K562 (cell line): Measurements from ENCODE around the gene PTPN14. TPM values are rescaled to one million over a fixed set of nuclear protein-coding genes. Genes with fewer than 3 reads are reported as not detected.

Experiments
- ATAC-seq: fragments of 200-7000 bp; cut with Tn5 transposase; 3 replicates; pipeline ENCODE4 v1.9.1; 2020; ENCODE audit warnings: moderate library complexity
- BruUV-seq: library from RNA; stranded (reverse); fragments of 400-500 nt; replicated peaks from 2 replicates; lab custom pipeline; 2021; lab: Mats Ljungman, UMichigan
- CTCF ChIA-PET: fragments of 300-600 bp; formaldehyde crosslinking; extraction: SDS; loops from one replicate; lab custom pipeline; 2021; ENCODE audit warnings: low intra/inter-chr PET ratio; lab: Yijun Ruan, JAX
- POLR2A ChIA-PET: fragments of 300-600, 350-650 bp; sonication (Branson Sonifier 250); formaldehyde crosslinking; extraction: SDS; loops from one replicate; lab custom pipeline; 2021; ENCODE audit warnings: antibody characterized with exemption, inconsistent platforms; lab: Yijun Ruan, JAX
- DNase-seq, 4 experiments: peaks; one replicate each; pipeline versions ENCODE4 v3.0.0 to v3.0.0-alpha.2; 2011 to 2018; ENCODE audit warnings: low spot score in 3 of 4, mixed read lengths in 3 of 4; ENCODE audit errors: extremely low read depth in 1 of 4
- FAIRE-seq: peaks from 2 replicates; lab custom pipeline; 2011; peaks lifted over from hg19 to GRCh38; lab: Jason Lieb, UNC
- H2AFZ ChIP-seq: 2 replicates; pipeline ENCODE4 v1.6.0; 2011; ENCODE audit warnings: low read depth, low read length, control low read depth, inconsistent platforms
- H3K27ac ChIP-seq: fragments of 200-600 bp; 3 replicates; pipeline ENCODE4 v1.8.0; 2011; ENCODE audit warnings: low read depth, mild to moderate bottlenecking, control low read depth, inconsistent platforms, low read length, moderate library complexity, mixed read lengths; ENCODE audit errors: extremely low read depth
- H3K27me3 ChIP-seq, 2 experiments: fragments of 300-600 bp in 1 of 2; 2 replicates in 1 of 2; 3 replicates in 1 of 2; pipeline versions ENCODE4 v1.6.0 to v1.8.0; 2011; ENCODE audit warnings: inconsistent platforms in 2 of 2, low read length in 2 of 2, mild to moderate bottlenecking in 1 of 2, mixed read lengths in 1 of 2, moderate library complexity in 1 of 2; ENCODE audit not compliant: control insufficient read depth in 2 of 2, insufficient read depth in 2 of 2
- H3K36me3 ChIP-seq: fragments of 300-600 bp; 3 replicates; pipeline ENCODE4 v1.8.0; 2011; ENCODE audit warnings: mild to moderate bottlenecking, low read length, inconsistent platforms; ENCODE audit not compliant: control insufficient read depth, insufficient read depth
- H3K4me1 ChIP-seq, 2 experiments: fragments of 200-600 bp in 1 of 2; replicated peaks in 1 of 2; 2 replicates in 1 of 2; 3 replicates in 1 of 2; pipeline versions ENCODE4 v1.5.1 to v1.8.0; 2011; ENCODE audit warnings: inconsistent platforms in 2 of 2, low read length in 2 of 2, mild to moderate bottlenecking in 1 of 2, mixed read lengths in 1 of 2, moderate library complexity in 1 of 2; ENCODE audit not compliant: control insufficient read depth in 2 of 2, insufficient read depth in 2 of 2
- H3K4me2 ChIP-seq: 2 replicates; pipeline ENCODE4 v1.6.1; 2011; ENCODE audit warnings: low read length, control low read depth, inconsistent platforms, mixed read lengths; ENCODE audit not compliant: insufficient read depth
- H3K4me3 ChIP-seq: fragments of 200-600 bp; sonication (generic), shearing (Covaris generic); 2 replicates; pipeline ENCODE4 v1.5.1; 2016; ENCODE audit warnings: control low read depth, inconsistent platforms
- H3K79me2 ChIP-seq: fragments of 200-600 bp; 3 replicates; pipeline ENCODE4 v1.8.0; 2011; ENCODE audit warnings: low read length, inconsistent platforms; ENCODE audit not compliant: control insufficient read depth, insufficient read depth
- H3K9ac ChIP-seq, 2 experiments: 2 replicates each; pipeline versions ENCODE4 v1.6.0 to v1.6.1; 2011; ENCODE audit warnings: low read depth in 2 of 2, low read length in 2 of 2, control low read depth in 1 of 2, inconsistent platforms in 1 of 2, mild to moderate bottlenecking in 1 of 2, mixed read lengths in 1 of 2; ENCODE audit not compliant: insufficient read depth in 1 of 2
- H3K9me1 ChIP-seq: one replicate; pipeline ENCODE4 v1.6.0; 2011; ENCODE audit warnings: inconsistent platforms, mild to moderate bottlenecking, low read length, moderate library complexity; ENCODE audit not compliant: control insufficient read depth, insufficient read depth
- H3K9me3 ChIP-seq: replicated peaks from 2 replicates; pipeline ENCODE4 v1.5.1; 2011; ENCODE audit warnings: low read depth, low read length, inconsistent platforms; ENCODE audit not compliant: control insufficient read depth, insufficient read depth
- H4K20me1 ChIP-seq: replicated peaks from 2 replicates; pipeline ENCODE4 v1.6.1; 2011; ENCODE audit warnings: low read length, inconsistent platforms, mixed read lengths; ENCODE audit not compliant: control insufficient read depth, insufficient read depth
- ADNP ChIP-seq: fragments of 200-800 bp; sonication (Bioruptor generic); IDR thresholded peaks from 2 replicates; pipeline ENCODE4 v1.6.1; 2016; ENCODE audit warnings: missing genetic modification characterization, missing compliant biosample characterization
- CHD2 ChIP-seq: IDR thresholded peaks from 2 replicates; pipeline ENCODE4 v1.6.1; 2011; ENCODE audit warnings: low read depth, low read length
- POLR3A ChIP-seq: IDR thresholded peaks from 2 replicates; pipeline ENCODE4 v1.6.1; 2011; ENCODE audit warnings: borderline replicate concordance, mild to moderate bottlenecking, moderate library complexity; ENCODE audit not compliant: insufficient read length, insufficient read depth; ENCODE audit errors: extremely low read depth
- PPARD ChIP-seq: fragments of 250-450 bp; sonication (Bioruptor Pico); IDR thresholded peaks from 2 replicates; pipeline ENCODE4 v1.8.0; 2022; ENCODE audit warnings: inconsistent platforms, mild to moderate bottlenecking, moderate library complexity
- PRPF4 ChIP-seq: fragments of 200-400 bp; formaldehyde crosslinking; IDR thresholded peaks from one replicate; pipeline ENCODE4 v1.6.1; 2017; ENCODE audit warnings: low read length, low read depth, mild to moderate bottlenecking; ENCODE audit not compliant: insufficient read depth, poor library complexity, severe bottlenecking
- RBM39 ChIP-seq: fragments of 200-400 bp; formaldehyde crosslinking; optimal IDR thresholded peaks from 2 replicates; pipeline ENCODE3; 2018; ENCODE audit warnings: low read depth, low read length
- SRSF1 ChIP-seq: fragments of 200-400 bp; formaldehyde crosslinking; IDR thresholded peaks from 2 replicates; pipeline ENCODE4 v1.6.1; 2017; ENCODE audit warnings: mild to moderate bottlenecking, low read depth, low read length, moderate library complexity
- TAF7 ChIP-seq: fragments of 450-650 bp; IDR thresholded peaks from 2 replicates; pipeline ENCODE4 v1.6.1; 2016; ENCODE audit warnings: missing genetic modification characterization, missing compliant biosample characterization
- TSC22D4 ChIP-seq: fragments of 450-650 bp; IDR thresholded peaks from 2 replicates; pipeline ENCODE4 v1.6.1; 2016; ENCODE audit warnings: missing genetic modification characterization, missing biosample characterization, control low read depth
- ZNF354B ChIP-seq: fragments of 250-450 bp; sonication (Bioruptor Pico); IDR thresholded peaks from 2 replicates; pipeline ENCODE4 v1.4.0; 2020
- ZNF444 ChIP-seq: fragments of 250-450 bp; sonication (Bioruptor Pico); IDR thresholded peaks from 2 replicates; pipeline ENCODE4 v1.4.0; 2020; ENCODE audit warnings: mild to moderate bottlenecking, moderate library complexity
- WGBS: fragments of 100-300 bp; shearing (Covaris generic); methylation state at CpG from one replicate; pipeline ENCODE4 v1.1.6; 2016; ENCODE audit warnings: low coverage, mixed read lengths; ENCODE audit not compliant: insufficient coverage; ENCODE audit errors: missing lambda C conversion rate; 5-methylcytosine and 5-hydroxymethylcytosine counted together
- in situ Hi-C: fragments of 300-500 bp; cut with MboI; formaldehyde crosslinking; loops from 4 replicates; pipeline ENCODE4 v1.15.0; 2018; ENCODE audit warnings: inconsistent platforms, mixed read lengths
- intact Hi-C: fragments of 100-400 bp; cut with micrococcal nuclease; formaldehyde crosslinking; loops from 2 replicates; pipeline ENCODE4 v1.14.2; 2022
- polyA plus RNA-seq, 8 experiments: library from polyadenylated mRNA; depleted of rRNA in 4 of 8; stranded (reverse) in 5 of 8; unstranded in 3 of 8; fragments of >200 nt; fragmentation: Nextera tagmentation in 2 of 8; fragmentation: Illumina TruSeq in 1 of 8; extraction: Ambion mirVana in 2 of 8; extraction: Trizol in 1 of 8; gene quantifications; 2 replicates each; pipeline versions ENCODE4 v1.2.1 to v1.2.3, GENCODE V29; 2011 to 2014; ENCODE audit warnings: inconsistent platforms in 1 of 8, missing spikeins in 1 of 8
- total RNA-seq, 7 experiments: library from RNA; depleted of rRNA in 6 of 7; stranded (reverse); fragments of >200 nt in 6 of 7; fragmentation: Illumina TruSeq in 2 of 7; extraction: Trizol in 2 of 7; gene quantifications; 2 replicates each; pipeline versions ENCODE4 v1.2.1 to v1.2.3, GENCODE V29; 2011 to 2021; ENCODE audit warnings: low replicate concordance in 1 of 7
- TF ChIP-seq, protein P1 (sequence below): fragments of 250-450 bp; sonication (Bioruptor Pico); IDR thresholded peaks from 2 replicates; pipeline ENCODE4 v1.4.0; 2020; ENCODE audit warnings: mild to moderate bottlenecking
- TF ChIP-seq, protein P2 (sequence below): fragments of 450-650 bp; formaldehyde crosslinking; IDR thresholded peaks from 2 replicates; pipeline ENCODE4 v1.4.0; 2022; ENCODE audit warnings: missing genetic modification characterization
- TF ChIP-seq, protein P3 (sequence below): sonication (generic); formaldehyde crosslinking; IDR thresholded peaks from 2 replicates; pipeline ENCODE4 v1.8.1; 2022; ENCODE audit warnings: missing genetic modification reagents

The PTPN14 gene
- total and polyA plus RNA-seq, 9 of the 15 experiments (the other 6 are each of a cell fraction or from before 2014, with no cell fraction given), result 0.01 to 0.29 (median 0.04) TPM; not detected in 6

DNA sequence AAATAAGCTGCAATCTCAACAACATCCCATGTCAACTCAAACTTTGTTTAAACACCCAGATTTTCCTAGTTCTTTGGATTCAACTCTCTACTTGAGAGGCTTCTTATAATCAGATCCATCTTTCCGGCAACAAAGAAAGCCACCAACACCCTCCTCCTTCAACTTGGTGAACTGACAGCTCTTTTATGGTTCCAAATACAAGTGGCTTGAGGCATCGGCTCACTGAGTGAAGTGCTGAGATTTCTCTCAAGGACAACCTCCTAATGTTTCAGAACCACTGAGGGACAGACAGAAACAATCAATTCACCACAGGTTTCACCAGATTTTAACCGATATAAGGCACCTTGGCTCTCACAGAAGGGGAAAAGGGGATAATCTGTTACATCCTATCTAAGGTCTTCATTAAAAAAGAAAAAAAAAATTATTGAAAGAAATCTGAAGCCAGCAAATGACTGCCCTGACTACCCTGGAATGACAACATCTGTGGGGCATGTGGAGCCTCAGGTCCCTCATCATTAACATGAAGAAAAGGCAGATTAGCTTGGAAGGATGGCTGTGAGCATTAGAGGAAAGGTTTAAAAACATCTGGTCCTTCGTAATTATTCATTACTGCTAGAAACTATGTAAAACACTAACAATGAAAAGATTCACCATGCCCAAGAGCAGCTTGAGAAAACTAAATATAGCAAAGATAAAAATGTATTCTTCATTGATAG lies 50.9 kb downstream of the PTPN14 start:
- TF ChIP-seq ADNP (no peak), TAF7 (tag) (no peak), SRSF1 (no peak), PPARD (CRISPR knock-in tag) (no peak), TSC22D4 (tag) (no peak), ZNF444 (CRISPR knock-in tag) (no peak), POLR3A (no peak), PRPF4 (no peak), ZNF354B (CRISPR knock-in tag) (no peak), RBM39 (no peak), CHD2 (no peak)
- TF ChIP-seq, protein P1, sequence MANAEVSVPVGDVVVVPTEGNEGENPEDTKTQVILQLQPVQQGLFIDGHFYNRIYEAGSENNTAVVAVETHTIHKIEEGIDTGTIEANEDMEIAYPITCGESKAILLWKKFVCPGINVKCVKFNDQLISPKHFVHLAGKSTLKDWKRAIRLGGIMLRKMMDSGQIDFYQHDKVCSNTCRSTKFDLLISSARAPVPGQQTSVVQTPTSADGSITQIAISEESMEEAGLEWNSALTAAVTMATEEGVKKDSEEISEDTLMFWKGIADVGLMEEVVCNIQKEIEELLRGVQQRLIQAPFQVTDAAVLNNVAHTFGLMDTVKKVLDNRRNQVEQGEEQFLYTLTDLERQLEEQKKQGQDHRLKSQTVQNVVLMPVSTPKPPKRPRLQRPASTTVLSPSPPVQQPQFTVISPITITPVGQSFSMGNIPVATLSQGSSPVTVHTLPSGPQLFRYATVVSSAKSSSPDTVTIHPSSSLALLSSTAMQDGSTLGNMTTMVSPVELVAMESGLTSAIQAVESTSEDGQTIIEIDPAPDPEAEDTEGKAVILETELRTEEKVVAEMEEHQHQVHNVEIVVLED (CRISPR knock-in tag), result no peak
- TF ChIP-seq, protein P2, sequence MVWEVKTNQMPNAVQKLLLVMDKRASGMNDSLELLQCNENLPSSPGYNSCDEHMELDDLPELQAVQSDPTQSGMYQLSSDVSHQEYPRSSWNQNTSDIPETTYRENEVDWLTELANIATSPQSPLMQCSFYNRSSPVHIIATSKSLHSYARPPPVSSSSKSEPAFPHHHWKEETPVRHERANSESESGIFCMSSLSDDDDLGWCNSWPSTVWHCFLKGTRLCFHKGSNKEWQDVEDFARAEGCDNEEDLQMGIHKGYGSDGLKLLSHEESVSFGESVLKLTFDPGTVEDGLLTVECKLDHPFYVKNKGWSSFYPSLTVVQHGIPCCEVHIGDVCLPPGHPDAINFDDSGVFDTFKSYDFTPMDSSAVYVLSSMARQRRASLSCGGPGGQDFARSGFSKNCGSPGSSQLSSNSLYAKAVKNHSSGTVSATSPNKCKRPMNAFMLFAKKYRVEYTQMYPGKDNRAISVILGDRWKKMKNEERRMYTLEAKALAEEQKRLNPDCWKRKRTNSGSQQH (CRISPR knock-in tag), result no peak
- TF ChIP-seq, protein P3, sequence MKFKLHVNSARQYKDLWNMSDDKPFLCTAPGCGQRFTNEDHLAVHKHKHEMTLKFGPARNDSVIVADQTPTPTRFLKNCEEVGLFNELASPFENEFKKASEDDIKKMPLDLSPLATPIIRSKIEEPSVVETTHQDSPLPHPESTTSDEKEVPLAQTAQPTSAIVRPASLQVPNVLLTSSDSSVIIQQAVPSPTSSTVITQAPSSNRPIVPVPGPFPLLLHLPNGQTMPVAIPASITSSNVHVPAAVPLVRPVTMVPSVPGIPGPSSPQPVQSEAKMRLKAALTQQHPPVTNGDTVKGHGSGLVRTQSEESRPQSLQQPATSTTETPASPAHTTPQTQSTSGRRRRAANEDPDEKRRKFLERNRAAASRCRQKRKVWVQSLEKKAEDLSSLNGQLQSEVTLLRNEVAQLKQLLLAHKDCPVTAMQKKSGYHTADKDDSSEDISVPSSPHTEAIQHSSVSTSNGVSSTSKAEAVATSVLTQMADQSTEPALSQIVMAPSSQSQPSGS, result no peak
- H3K9me1 ChIP-seq, result no peaks in the 10 kb centered on the region
- in situ Hi-C loops (no loop called here), intact Hi-C loops (no loop called here)
- no peaks in the 10 kb centered on the region for H3K79me2 ChIP-seq
- H4K20me1 ChIP-seq, result no peaks in the 10 kb centered on the region
- ChIA-PET POLR2A (interaction anchor here (0.6 kb wide), 1 partner anchor 83 kb away, joined by 3 read pairs; no protein-coding TSS in a partner anchor), CTCF (no interaction called here)
- no peak overlapping the region for H3K9ac ChIP-seq
- no peak for FAIRE-seq
- H3K27ac ChIP-seq, result no peak overlapping the region
- no peak for DNase-seq
- H3K4me3 ChIP-seq, result no peak overlapping the region
- 4% methylated on average over 4 of the region's 4 CpGs for WGBS
- no peaks in the 10 kb centered on the region for H3K4me1 ChIP-seq
- H3K9me3 ChIP-seq, result no peaks in the 10 kb centered on the region
- no peaks in the 10 kb centered on the region for H3K36me3 ChIP-seq
- peaks cover 12 to 23% of the 10 kb centered on the region in 2 experiments for H3K27me3 ChIP-seq
- H3K4me2 ChIP-seq, result no peak overlapping the region
- H2AFZ ChIP-seq, result no peak overlapping the region
- BruUV-seq, result no TSS peak
- ATAC-seq, result no peak
